GM12892 (cell line): ENCODE measurements around the gene CCDC134.

Experiments
- POLR2A ChIP-seq: IDR thresholded peaks from 2 replicates; pipeline ENCODE4 v1.6.1; 2011; ENCODE audit warnings: low read depth, low read length, control low read depth
- POLR2AphosphoS5 ChIP-seq: IDR thresholded peaks from 2 replicates; pipeline ENCODE4 v1.6.1; 2011; ENCODE audit warnings: low read depth, low read length, control low read depth

- TF ChIP-seq POLR2A (no peak), POLR2AphosphoS5 (no peak)
These were observed 18.2 kb upstream of the CCDC134 start for GRCh38 chr22:41782316-41782715.
